Stimulated activated CD4-positive, alpha-beta T cell treated with anti-CD3 and anti-CD28 coated beads, Interleukin-4, amount 100 ng/mL, for 1 hour (primary cell): ENCODE results near the gene NMNAT3.

Experiments used
- DNase-seq: peaks from one replicate; pipeline ENCODE4 v3.0.0-alpha.2; 2020

Gene NMNAT3

GRCh38 chr3:139674571-139675260 lies 3.1 kb downstream of the NMNAT3 start:
- DNase-seq = no peak

GRCh38 chr3:139672884-139673283 lies 4.9 kb downstream of the NMNAT3 start:
- no peak for DNase-seq

GRCh38 chr3:139671863-139672646 lies 5.7 kb downstream of the NMNAT3 start:
- DNase-seq = no peak

GRCh38 chr3:139671107-139671506 lies 6.7 kb downstream of the NMNAT3 start:
- DNase-seq = no peak

GRCh38 chr3:139670196-139670595 lies 7.6 kb downstream of the NMNAT3 start:
- DNase-seq = no peak

GRCh38 chr3:139668332-139668731 lies 9.4 kb downstream of the NMNAT3 start:
- DNase-seq = no peak

- DNase-seq = no peak
These were observed 12.8 kb downstream of the NMNAT3 start for GRCh38 chr3:139664958-139665357.

- DNase-seq = no peak
These were observed 17.5 kb downstream of the NMNAT3 start for GRCh38 chr3:139660269-139660668.

GRCh38 chr3:139659511-139659910 lies 18.3 kb downstream of the NMNAT3 start:
- no peak for DNase-seq

GRCh38 chr3:139657936-139658335 lies 19.8 kb downstream of the NMNAT3 start:
- no peak for DNase-seq

GRCh38 chr3:139657434-139657833 lies 20.3 kb downstream of the NMNAT3 start:
- DNase-seq = no peak

GRCh38 chr3:139655909-139656595 lies 21.7 kb downstream of the NMNAT3 start:
- no peak for DNase-seq

- no peak for DNase-seq
These were observed 23.0 kb downstream of the NMNAT3 start for GRCh38 chr3:139654637-139655365.

GRCh38 chr3:139653582-139653981 lies 24.2 kb downstream of the NMNAT3 start:
- DNase-seq = no peak

GRCh38 chr3:139652561-139652960 lies 25.2 kb downstream of the NMNAT3 start:
- DNase-seq = no peak

- no peak for DNase-seq
These were observed 29.8 kb downstream of the NMNAT3 start for GRCh38 chr3:139647866-139648435.

- no peak for DNase-seq
These were observed 31.3 kb downstream of the NMNAT3 start for GRCh38 chr3:139646512-139646911.

- DNase-seq = no peak
These were observed 34.8 kb downstream of the NMNAT3 start for GRCh38 chr3:139642996-139643395.

GRCh38 chr3:139640456-139640855 lies 37.3 kb downstream of the NMNAT3 start:
- DNase-seq = no peak

GRCh38 chr3:139639662-139640061 lies 38.1 kb downstream of the NMNAT3 start:
- no peak for DNase-seq

GRCh38 chr3:139638518-139638917 lies 39.3 kb downstream of the NMNAT3 start:
- no peak for DNase-seq

GRCh38 chr3:139636511-139636910 lies 41.3 kb downstream of the NMNAT3 start:
- no peak for DNase-seq

GRCh38 chr3:139634111-139634635 lies 43.6 kb downstream of the NMNAT3 start:
- no peak for DNase-seq
